Nephron (organoid): Measurements from ENCODE around the gene EIF4B.

Experiments used
- H3K27ac Mint-ChIP-seq, 3 experiments: 2 replicates each; pipeline ENCODE4 v1.8.0; 2020; ENCODE audit warnings: mixed read lengths in 3 of 3, mild to moderate bottlenecking in 2 of 3, moderate library complexity in 1 of 3
- H3K27me3 Mint-ChIP-seq: 2 replicates; pipeline ENCODE4 v1.8.0; 2021; ENCODE audit warnings: low read depth, mild to moderate bottlenecking, moderate library complexity, mixed read lengths
- H3K36me3 Mint-ChIP-seq: 2 replicates; pipeline ENCODE4 v1.8.0; 2020; ENCODE audit warnings: low read depth, mixed read lengths
- H3K4me1 Mint-ChIP-seq: 2 replicates; pipeline ENCODE4 v1.8.0; 2020; ENCODE audit warnings: mixed read lengths
- H3K4me3 Mint-ChIP-seq, 3 experiments: 2 replicates each; pipeline ENCODE4 v1.8.0; 2020; ENCODE audit warnings: mild to moderate bottlenecking in 3 of 3, mixed read lengths in 3 of 3, moderate library complexity in 2 of 3
- H3K9me3 Mint-ChIP-seq: 2 replicates; pipeline ENCODE4 v1.8.0; 2020; ENCODE audit warnings: mixed read lengths
- CTCF ChIP-seq, 3 experiments: fragments of 200-600 bp; sonication (generic); IDR thresholded peaks; one replicate each; pipeline ENCODE4 v1.5.0; 2021; ENCODE audit warnings: antibody characterized with exemption in 3 of 3; ENCODE audit not compliant: unreplicated experiment in 3 of 3

Gene EIF4B

GRCh38 chr12:53058674-53059433 lies 52.6 kb downstream of the EIF4B start:
- no peak for TF ChIP-seq CTCF (IDR thresholded peaks at IDR 0.05; ENCODE audit: unreplicated experiment in 3 of 3)
- peaks cover 23% of the 10 kb centered on the region for H3K36me3 Mint-ChIP-seq
- H3K4me3 Mint-ChIP-seq, result no peak overlapping the region
- no peak overlapping the region for H3K27ac Mint-ChIP-seq
- H3K9me3 Mint-ChIP-seq, result no peaks in the 10 kb centered on the region
- no peaks in the 10 kb centered on the region for H3K27me3 Mint-ChIP-seq
- H3K4me1 Mint-ChIP-seq, result peaks cover 43% of the 10 kb centered on the region

DNA sequence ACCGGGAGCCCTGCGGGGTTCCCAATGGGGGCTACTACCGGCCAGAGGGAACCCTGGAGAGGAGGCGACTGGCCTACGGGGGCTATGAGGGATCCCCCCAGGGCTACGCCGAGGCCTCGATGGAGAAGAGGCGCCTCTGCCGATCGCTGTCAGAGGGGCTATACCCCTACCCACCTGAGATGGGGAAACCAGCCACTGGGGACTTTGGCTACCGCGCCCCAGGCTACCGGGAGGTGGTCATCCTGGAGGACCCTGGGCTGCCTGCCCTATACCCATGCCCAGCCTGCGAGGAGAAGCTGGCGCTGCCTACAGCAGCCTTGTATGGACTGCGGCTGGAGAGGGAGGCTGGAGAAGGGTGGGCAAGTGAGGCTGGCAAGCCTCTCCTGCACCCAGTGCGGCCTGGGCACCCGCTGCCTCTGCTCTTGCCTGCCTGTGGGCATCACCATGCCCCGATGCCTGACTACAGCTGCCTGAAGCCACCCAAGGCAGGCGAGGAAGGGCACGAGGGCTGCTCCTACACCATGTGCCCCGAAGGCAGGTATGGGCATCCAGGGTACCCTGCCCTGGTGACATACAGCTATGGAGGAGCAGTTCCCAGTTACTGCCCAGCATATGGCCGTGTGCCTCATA lies 53.3 kb downstream of the EIF4B start:
- no peak overlapping the region for H3K27ac Mint-ChIP-seq
- H3K4me1 Mint-ChIP-seq, result peaks cover 44% of the 10 kb centered on the region
- H3K9me3 Mint-ChIP-seq, result no peaks in the 10 kb centered on the region
- H3K36me3 Mint-ChIP-seq, result peaks cover 30% of the 10 kb centered on the region
- H3K27me3 Mint-ChIP-seq, result no peaks in the 10 kb centered on the region
- no peak overlapping the region for H3K4me3 Mint-ChIP-seq
- no peak for TF ChIP-seq CTCF (IDR thresholded peaks at IDR 0.05; ENCODE audit: unreplicated experiment in 3 of 3)

GRCh38 chr12:53060064-53060720 lies 53.9 kb downstream of the EIF4B start:
- Mint-ChIP-seq H3K36me3 (peaks cover 37% of the 10 kb centered on the region), H3K4me1 (peaks cover 46% of the 10 kb centered on the region), H3K4me3 (no peak overlapping the region), H3K9me3 (no peaks in the 10 kb centered on the region), H3K27me3 (no peaks in the 10 kb centered on the region), H3K27ac (no peak overlapping the region)
- no peak for TF ChIP-seq CTCF (IDR thresholded peaks at IDR 0.05; ENCODE audit: unreplicated experiment in 3 of 3)

DNA sequence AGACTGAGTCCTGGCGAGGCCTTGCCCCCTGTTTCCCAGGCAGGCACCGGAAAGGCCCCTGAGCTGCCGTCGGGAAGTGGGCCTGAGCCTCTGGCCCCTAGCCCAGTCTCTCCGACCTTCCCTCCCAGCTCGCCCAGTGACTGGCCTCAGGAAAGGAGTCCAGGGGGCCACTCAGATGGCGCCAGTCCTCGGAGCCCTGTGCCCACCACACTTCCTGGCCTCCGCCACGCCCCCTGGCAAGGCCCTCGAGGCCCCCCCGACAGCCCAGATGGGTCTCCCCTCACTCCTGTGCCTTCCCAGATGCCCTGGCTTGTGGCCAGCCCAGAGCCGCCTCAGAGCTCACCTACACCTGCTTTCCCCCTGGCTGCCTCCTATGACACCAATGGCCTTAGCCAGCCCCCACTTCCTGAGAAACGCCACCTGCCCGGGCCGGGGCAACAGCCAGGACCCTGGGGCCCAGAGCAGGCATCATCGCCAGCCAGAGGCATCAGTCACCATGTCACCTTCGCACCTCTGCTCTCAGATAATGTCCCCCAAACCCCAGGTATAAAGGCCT lies 54.5 kb downstream of the EIF4B start:
- Mint-ChIP-seq H3K27me3 (no peaks in the 10 kb centered on the region), H3K4me1 (peaks cover 44% of the 10 kb centered on the region), H3K4me3 (no peak overlapping the region), H3K27ac (peak overlapping the region in 1 of 3 experiments; percentile 80), H3K36me3 (peaks cover 37% of the 10 kb centered on the region), H3K9me3 (no peaks in the 10 kb centered on the region)
- no peak for TF ChIP-seq CTCF (IDR thresholded peaks at IDR 0.05; ENCODE audit: unreplicated experiment in 3 of 3)

- no peak for TF ChIP-seq CTCF (IDR thresholded peaks at IDR 0.05; ENCODE audit: unreplicated experiment in 3 of 3)
- Mint-ChIP-seq H3K9me3 (no peaks in the 10 kb centered on the region), H3K4me1 (peaks cover 49% of the 10 kb centered on the region), H3K27me3 (no peaks in the 10 kb centered on the region), H3K27ac (peak overlapping the region in 2 of 3 experiments; percentile 19 to 80), H3K4me3 (no peak overlapping the region), H3K36me3 (peaks cover 34% of the 10 kb centered on the region)
Observed at GRCh38 chr12:53061404-53062010, 55.3 kb downstream of the EIF4B start.
